Measurements from ENCODE around the gene CREB5. TPM values are rescaled to one million over a fixed set of nuclear protein-coding genes. Genes with fewer than 3 reads are reported as not detected.

CREB5 gene
- total RNA-seq, 4 donors from 2014 or later: 7.8 to 29.9 (median 12.9) TPM

DNA sequence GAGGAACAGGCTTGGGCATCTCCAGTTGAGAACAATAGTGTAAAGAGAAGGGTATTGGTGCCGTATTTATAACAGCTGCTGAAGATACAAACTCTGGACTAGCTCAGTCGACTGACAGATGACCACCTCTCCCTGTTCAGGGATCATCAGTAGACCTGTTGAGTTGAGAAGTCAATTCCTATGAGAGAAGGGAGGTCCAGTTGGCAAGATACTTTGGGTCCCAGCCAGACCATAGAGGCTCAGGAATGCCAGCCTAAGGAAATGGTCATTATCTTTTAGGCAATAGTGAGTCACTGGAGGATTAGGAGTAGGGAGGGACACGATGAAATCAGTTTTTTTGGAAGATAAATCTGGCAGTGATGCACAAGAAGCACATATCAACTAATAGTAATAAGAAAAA, 342.9 kb downstream of the CREB5 start:
- Histone ChIP-seq H3K27ac (peak overlapping the region in 3 of 4 donors; percentile 15 to 29 (median 22)), H3K4me1 (no peaks in the 10 kb centered on the region), H3K27me3 (no peaks in the 10 kb centered on the region), H3K4me3 (no peak overlapping the region), H3K36me3 (no peaks in the 10 kb centered on the region), H3K9me3 (no peaks in the 10 kb centered on the region)
- peak; percentile 86 for ATAC-seq
- TF ChIP-seq POLR2A (IDR thresholded peaks at IDR 0.05) (no peak), POLR2AphosphoS5 (IDR thresholded peaks at IDR 0.05) (peak; percentile 15)
- WGBS, 2 donors (ENCODE audit: low coverage in 1 of 2): 42 to 56% methylated on average over 2 to 3 of the region's 3 CpGs

DNA sequence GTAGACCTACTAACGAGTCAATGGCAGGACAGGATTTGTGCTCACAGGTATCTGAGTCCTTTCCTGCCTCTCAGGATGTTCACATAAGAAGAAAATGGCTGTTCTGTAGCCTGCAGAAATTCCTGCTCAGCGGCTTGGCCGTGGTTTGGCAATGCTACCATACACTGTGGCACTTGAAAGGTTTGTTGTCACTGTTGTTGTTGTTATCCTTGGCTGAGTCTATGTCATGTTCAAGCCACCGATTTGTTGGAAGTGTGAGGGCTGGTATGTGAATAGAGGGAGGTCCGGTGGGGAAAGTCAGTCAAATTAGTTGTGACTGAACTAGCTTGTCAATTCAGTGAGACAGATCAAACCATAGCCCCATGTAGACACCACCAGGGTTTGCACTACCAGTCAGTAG, 345.9 kb downstream of the CREB5 start:
- ATAC-seq: no peak
- Histone ChIP-seq H3K4me3 (no peak overlapping the region), H3K36me3 (no peaks in the 10 kb centered on the region), H3K27ac (no peak overlapping the region), H3K4me1 (no peaks in the 10 kb centered on the region), H3K9me3 (no peaks in the 10 kb centered on the region), H3K27me3 (no peaks in the 10 kb centered on the region)
- 83 to 87% methylated on average over 3 to 5 of the region's 5 CpGs for WGBS, 2 donors (ENCODE audit: low coverage in 1 of 2)
- no peak for TF ChIP-seq POLR2A (IDR thresholded peaks at IDR 0.05)
- TF ChIP-seq, protein P1, sequence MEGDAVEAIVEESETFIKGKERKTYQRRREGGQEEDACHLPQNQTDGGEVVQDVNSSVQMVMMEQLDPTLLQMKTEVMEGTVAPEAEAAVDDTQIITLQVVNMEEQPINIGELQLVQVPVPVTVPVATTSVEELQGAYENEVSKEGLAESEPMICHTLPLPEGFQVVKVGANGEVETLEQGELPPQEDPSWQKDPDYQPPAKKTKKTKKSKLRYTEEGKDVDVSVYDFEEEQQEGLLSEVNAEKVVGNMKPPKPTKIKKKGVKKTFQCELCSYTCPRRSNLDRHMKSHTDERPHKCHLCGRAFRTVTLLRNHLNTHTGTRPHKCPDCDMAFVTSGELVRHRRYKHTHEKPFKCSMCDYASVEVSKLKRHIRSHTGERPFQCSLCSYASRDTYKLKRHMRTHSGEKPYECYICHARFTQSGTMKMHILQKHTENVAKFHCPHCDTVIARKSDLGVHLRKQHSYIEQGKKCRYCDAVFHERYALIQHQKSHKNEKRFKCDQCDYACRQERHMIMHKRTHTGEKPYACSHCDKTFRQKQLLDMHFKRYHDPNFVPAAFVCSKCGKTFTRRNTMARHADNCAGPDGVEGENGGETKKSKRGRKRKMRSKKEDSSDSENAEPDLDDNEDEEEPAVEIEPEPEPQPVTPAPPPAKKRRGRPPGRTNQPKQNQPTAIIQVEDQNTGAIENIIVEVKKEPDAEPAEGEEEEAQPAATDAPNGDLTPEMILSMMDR (IDR thresholded peaks at IDR 0.05): no peak
- TF ChIP-seq EP300 (IDR thresholded peaks at IDR 0.05): no peak
- no peak for TF ChIP-seq POLR2AphosphoS5 (IDR thresholded peaks at IDR 0.05)

DNA sequence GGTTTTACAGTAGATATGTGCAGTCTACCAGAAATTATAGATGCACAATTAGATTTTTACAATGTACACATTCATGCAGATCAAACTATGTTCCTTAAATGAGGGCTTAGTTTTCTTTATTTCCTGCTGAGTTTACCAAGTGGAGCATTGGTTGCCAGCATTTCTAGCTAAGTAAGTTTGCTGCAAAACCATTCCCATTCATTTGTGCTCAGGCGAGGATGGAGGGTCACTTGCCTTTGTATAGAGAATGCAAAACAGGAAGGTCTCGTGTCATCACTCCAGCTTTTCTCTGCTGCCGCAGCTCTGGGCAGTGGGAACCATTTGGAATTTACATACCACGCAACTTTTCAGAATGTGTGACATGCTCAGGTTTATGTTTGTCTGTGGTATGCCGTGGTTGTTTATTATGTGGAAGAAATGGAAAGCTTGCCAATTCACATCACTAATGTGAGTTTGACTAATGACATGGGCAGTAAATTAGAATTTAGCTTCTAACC, 347.2 kb downstream of the CREB5 start:
- 20 to 70% methylated on average over 1 to 4 of the region's 5 CpGs for WGBS, 2 donors (ENCODE audit: low coverage in 1 of 2)
- H3K4me1 ChIP-seq: no peaks in the 10 kb centered on the region
- H3K27ac ChIP-seq: no peak overlapping the region
- no peaks in the 10 kb centered on the region for H3K9me3 ChIP-seq
- H3K27me3 ChIP-seq: no peaks in the 10 kb centered on the region
- no peaks in the 10 kb centered on the region for H3K36me3 ChIP-seq
- no peak for ATAC-seq
- H3K4me3 ChIP-seq: no peak overlapping the region
- TF ChIP-seq EP300 (IDR thresholded peaks at IDR 0.05) (no peak), POLR2AphosphoS5 (IDR thresholded peaks at IDR 0.05) (no peak), POLR2A (IDR thresholded peaks at IDR 0.05) (no peak)
- TF ChIP-seq, protein P1 (IDR thresholded peaks at IDR 0.05): no peak

DNA sequence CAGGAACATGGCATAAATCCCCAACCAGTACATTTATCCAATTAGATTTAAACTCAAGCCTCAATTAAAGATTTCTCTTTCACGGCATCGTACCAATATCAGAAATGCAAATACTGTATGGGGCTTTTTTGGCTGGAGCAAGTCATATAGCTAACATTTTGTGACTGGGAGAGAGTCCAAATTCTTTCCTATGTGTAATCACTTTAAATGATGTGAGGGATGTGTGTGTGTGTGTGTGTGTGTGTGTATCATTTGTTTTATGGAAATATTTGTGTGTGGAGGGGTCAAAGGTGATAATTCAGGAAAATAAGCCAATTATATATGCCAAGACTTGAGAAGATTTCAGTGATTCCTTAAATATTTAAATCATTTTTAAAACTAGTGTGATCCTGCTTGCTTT, 349.2 kb downstream of the CREB5 start:
- Histone ChIP-seq H3K4me1 (no peaks in the 10 kb centered on the region), H3K9me3 (no peaks in the 10 kb centered on the region), H3K4me3 (no peak overlapping the region), H3K36me3 (no peaks in the 10 kb centered on the region), H3K27ac (no peak overlapping the region), H3K27me3 (no peaks in the 10 kb centered on the region)
- 93 to 100% methylated on average over 2 of the region's 2 CpGs for WGBS, 2 donors (ENCODE audit: low coverage in 1 of 2)
- TF ChIP-seq POLR2AphosphoS5 (IDR thresholded peaks at IDR 0.05) (no peak), EP300 (IDR thresholded peaks at IDR 0.05) (no peak), POLR2A (IDR thresholded peaks at IDR 0.05) (no peak)
- TF ChIP-seq, protein P1 (IDR thresholded peaks at IDR 0.05): no peak
- ATAC-seq: no peak

DNA sequence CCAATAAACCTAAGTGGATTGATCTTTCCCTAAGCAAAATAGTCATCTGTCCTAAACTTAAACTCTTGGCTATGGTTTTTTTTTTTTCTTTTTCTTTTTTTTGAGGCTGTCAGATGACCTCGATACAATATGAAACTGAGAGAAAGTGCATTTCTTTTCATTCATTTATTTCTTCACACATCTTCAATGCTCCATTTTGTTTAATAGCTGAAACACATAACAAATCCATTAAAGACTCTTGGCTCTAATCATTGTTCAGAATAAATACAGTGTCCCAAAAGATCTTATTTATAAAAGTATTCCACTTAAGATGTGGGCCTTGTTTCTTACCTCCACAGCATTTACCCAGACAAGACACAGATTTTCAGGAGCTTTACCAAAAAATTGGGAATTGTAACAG, 350.3 kb downstream of the CREB5 start:
- WGBS, 2 donors (ENCODE audit: low coverage in 1 of 2): 18 to 67% methylated on average over 1 of the region's 1 CpG
- no peaks in the 10 kb centered on the region for H3K27me3 ChIP-seq

More for the DNA sequence above, 350.3 kb downstream of the CREB5 start:
- ATAC-seq: no peak
- Histone ChIP-seq H3K9me3 (no peaks in the 10 kb centered on the region), H3K27ac (no peak overlapping the region), H3K36me3 (no peaks in the 10 kb centered on the region), H3K4me3 (no peak overlapping the region), H3K4me1 (no peaks in the 10 kb centered on the region)
- TF ChIP-seq, protein P1 (IDR thresholded peaks at IDR 0.05): no peak
- TF ChIP-seq POLR2A (IDR thresholded peaks at IDR 0.05): no peak
- no peak for TF ChIP-seq EP300 (IDR thresholded peaks at IDR 0.05)
- no peak for TF ChIP-seq POLR2AphosphoS5 (IDR thresholded peaks at IDR 0.05)
